SK-N-SH (cell line): Measurements from ENCODE around the gene PSMC5. TPM values are rescaled to one million over a fixed set of nuclear protein-coding genes. Genes with fewer than 3 reads are reported as not detected.

Experiments
- CTCF ChIA-PET: fragments of 300-600, 350-600 bp; formaldehyde crosslinking; extraction: SDS; loops from one replicate; lab custom pipeline; 2021; lab: Yijun Ruan, JAX
- POLR2A ChIA-PET: fragments of 350-600 bp; sonication (Branson Sonifier 250); formaldehyde crosslinking; extraction: SDS; loops from one replicate; lab custom pipeline; 2020; ENCODE audit warnings: antibody characterized with exemption, inconsistent platforms; lab: Yijun Ruan, JAX
- DNase-seq: peaks from one replicate; pipeline ENCODE4 v3.0.0; 2012
- H2AFZ ChIP-seq: fragments of 200-600 bp; sonication (generic); 2 replicates; pipeline ENCODE4 v1.8.1; 2016; ENCODE audit warnings: antibody characterized with exemption, mild to moderate bottlenecking, low read depth
- H3F3A ChIP-seq: fragments of 200-600 bp; sonication (generic); replicated peaks from 2 replicates; pipeline ENCODE3; 2016; ENCODE audit warnings: antibody characterized with exemption, mild to moderate bottlenecking; ENCODE audit not compliant: insufficient read depth
- H3K27ac ChIP-seq, 2 experiments: fragments of 200-500 bp in 1 of 2; fragments of 200-600 bp in 1 of 2; sonication (Bioruptor generic) in 1 of 2; sonication (generic), shearing (Covaris generic) in 1 of 2; 2 replicates each; pipeline versions ENCODE4 v1.5.1 to v1.6.1; 2014 to 2016; ENCODE audit warnings: low read depth in 2 of 2, inconsistent platforms in 1 of 2, low read length in 1 of 2, mild to moderate bottlenecking in 1 of 2, mixed read lengths in 1 of 2
- H3K27me3 ChIP-seq: fragments of 200-600 bp; sonication (generic), shearing (Covaris generic); 2 replicates; pipeline ENCODE4 v1.6.1; 2016; ENCODE audit warnings: mixed run types; ENCODE audit not compliant: insufficient read depth
- H3K36me3 ChIP-seq, 2 experiments: fragments of 200-500 bp in 1 of 2; fragments of 200-600 bp in 1 of 2; sonication (Bioruptor generic) in 1 of 2; sonication (generic) in 1 of 2; replicated peaks in 1 of 2; 2 replicates each; pipeline versions ENCODE3 to v1.5.1; 2014 to 2016; ENCODE audit warnings: low read length in 1 of 2, mild to moderate bottlenecking in 1 of 2; ENCODE audit not compliant: insufficient read depth in 2 of 2, control insufficient read depth in 1 of 2
- H3K4me1 ChIP-seq, 2 experiments: fragments of 200-500 bp in 1 of 2; fragments of 200-600 bp in 1 of 2; sonication (Bioruptor generic) in 1 of 2; sonication (generic), shearing (Covaris generic) in 1 of 2; 2 replicates each; pipeline versions ENCODE4 v1.5.1 to v1.6.1; 2014 to 2016; ENCODE audit warnings: low read depth in 1 of 2, low read length in 1 of 2, mixed run types in 1 of 2; ENCODE audit not compliant: insufficient read depth in 2 of 2, control insufficient read depth in 1 of 2
- H3K4me2 ChIP-seq: fragments of 200-600 bp; sonication (generic), shearing (Covaris generic); 2 replicates; pipeline ENCODE4 v1.6.1; 2017; ENCODE audit warnings: mixed run types
- H3K4me3 ChIP-seq, 2 experiments: fragments of 200-500 bp in 1 of 2; fragments of 200-600 bp in 1 of 2; sonication (Bioruptor generic) in 1 of 2; sonication (generic), shearing (Covaris generic) in 1 of 2; 2 replicates each; pipeline versions ENCODE4 v1.5.1 to v1.8.1; 2014 to 2016; ENCODE audit warnings: low read depth in 2 of 2, inconsistent platforms in 1 of 2, low read length in 1 of 2, mild to moderate bottlenecking in 1 of 2, mixed read lengths in 1 of 2, moderate library complexity in 1 of 2
- H3K79me2 ChIP-seq: fragments of 200-600 bp; sonication (generic); 2 replicates; pipeline ENCODE4 v1.8.1; 2017; ENCODE audit warnings: mild to moderate bottlenecking; ENCODE audit not compliant: insufficient read depth
- H3K9ac ChIP-seq: fragments of 200-600 bp; sonication (generic); 2 replicates; pipeline ENCODE4 v1.6.1; 2017; ENCODE audit warnings: mixed run types
- H3K9me2 ChIP-seq: fragments of 200-600 bp; sonication (generic); 2 replicates; pipeline ENCODE4 v1.6.1; 2017; ENCODE audit warnings: mixed run types
- H3K9me3 ChIP-seq: fragments of 200-600 bp; sonication (generic); 2 replicates; pipeline ENCODE4 v1.6.1; 2017; ENCODE audit warnings: mixed run types, mild to moderate bottlenecking, moderate library complexity
- H4K20me1 ChIP-seq: fragments of 200-600 bp; sonication (generic); 2 replicates; pipeline ENCODE4 v1.6.1; 2017; ENCODE audit warnings: mild to moderate bottlenecking, mixed run types; ENCODE audit not compliant: insufficient read depth
- ELF1 ChIP-seq: IDR thresholded peaks from 2 replicates; pipeline ENCODE4 v1.4.0; 2012
- EP300 ChIP-seq, 2 experiments: IDR thresholded peaks; 2 replicates each; pipeline versions ENCODE4 v1.4.0 to v1.6.1; 2012; ENCODE audit warnings: borderline replicate concordance in 1 of 2, low read depth in 1 of 2, low read length in 1 of 2
- EZH2phosphoT487 ChIP-seq: fragments of 200-600 bp; sonication (generic); IDR thresholded peaks from 2 replicates; pipeline ENCODE4 v1.6.1; 2017; ENCODE audit warnings: low read depth, mixed run types, mild to moderate bottlenecking, antibody characterized with exemption, moderate library complexity, borderline replicate concordance
- FOXJ3 ChIP-seq: sonication (generic); formaldehyde crosslinking; IDR thresholded peaks from 2 replicates; pipeline ENCODE4 v1.5.1; 2020; ENCODE audit warnings: mild to moderate bottlenecking, missing genetic modification reagents
- FOXM1 ChIP-seq: IDR thresholded peaks from 2 replicates; pipeline ENCODE4 v1.4.0; 2012; ENCODE audit warnings: low read depth, mild to moderate bottlenecking
- GABPA ChIP-seq: IDR thresholded peaks from 2 replicates; pipeline ENCODE4 v1.4.0; 2012; ENCODE audit warnings: low read depth, mild to moderate bottlenecking
- JUND ChIP-seq: IDR thresholded peaks from 2 replicates; pipeline ENCODE4 v1.4.0; 2012
- MAX ChIP-seq: IDR thresholded peaks from 2 replicates; pipeline ENCODE4 v1.4.0; 2012; ENCODE audit warnings: low read depth
- NFIC ChIP-seq: IDR thresholded peaks from 2 replicates; pipeline ENCODE4 v1.4.0; 2012; ENCODE audit warnings: borderline replicate concordance
- NRF1 ChIP-seq: IDR thresholded peaks from 2 replicates; pipeline ENCODE4 v1.6.1; 2012; ENCODE audit warnings: low read depth, mild to moderate bottlenecking, low read length
- RAD21 ChIP-seq: IDR thresholded peaks from 2 replicates; pipeline ENCODE4 v1.6.1; 2012; ENCODE audit warnings: mild to moderate bottlenecking, low read length
- RCOR1 ChIP-seq: fragments of 150-350 bp; IDR thresholded peaks from 2 replicates; pipeline ENCODE4 v1.6.1; 2017; ENCODE audit warnings: antibody characterized with exemption, low read length
- RFX5 ChIP-seq: IDR thresholded peaks from 2 replicates; pipeline ENCODE4 v1.6.1; 2012; ENCODE audit warnings: mild to moderate bottlenecking, improper control_type of control experiment, low read length
- RXRA ChIP-seq: IDR thresholded peaks from 2 replicates; pipeline ENCODE4 v1.4.0; 2012; ENCODE audit warnings: low read depth, mild to moderate bottlenecking, borderline replicate concordance
- SMC3 ChIP-seq: IDR thresholded peaks from 2 replicates; pipeline ENCODE4 v1.6.1; 2012; ENCODE audit warnings: low read depth, low read length, improper control_type of control experiment
- TAF1 ChIP-seq: IDR thresholded peaks from 2 replicates; pipeline ENCODE4 v1.6.1; 2012; ENCODE audit warnings: low read depth, mild to moderate bottlenecking, low read length, moderate library complexity, borderline replicate concordance
- ZBTB33 ChIP-seq: IDR thresholded peaks from 2 replicates; pipeline ENCODE4 v1.4.0; 2012; ENCODE audit warnings: low read depth, borderline replicate concordance
- WGBS: methylation state at CpG from one replicate; pipeline ENCODE4 v1.1.6; 2017; ENCODE audit warnings: low lambda C conversion rate; 5-methylcytosine and 5-hydroxymethylcytosine counted together
- polyA plus RNA-seq, 3 experiments: library from polyadenylated mRNA; depleted of rRNA; stranded (reverse); fragments of >200 nt; gene quantifications; 2 replicates each; pipeline ENCODE4 v1.2.3, GENCODE V29; 2012
- TF ChIP-seq, protein P1 (sequence below): fragments of 150-350 bp; IDR thresholded peaks from 2 replicates; pipeline ENCODE4 v1.6.1; 2017; ENCODE audit warnings: antibody characterized with exemption, low read length, low read depth, borderline replicate concordance
- TF ChIP-seq, protein P2 (sequence below): fragments of 200-600 bp; sonication (generic); IDR thresholded peaks from 2 replicates; pipeline ENCODE4 v1.6.1; 2017; ENCODE audit warnings: antibody characterized with exemption, mild to moderate bottlenecking, moderate library complexity
- TF ChIP-seq, protein P3 (sequence below): IDR thresholded peaks from 2 replicates; pipeline ENCODE4 v1.4.0; 2012; ENCODE audit warnings: low read depth, borderline replicate concordance

The PSMC5 gene
- polyA plus RNA-seq, 1 of the 3 experiments (the other 2 are of a cell fraction): 424 TPM

- WGBS: 6% methylated on average over 1 of the region's 1 CpG
- Histone ChIP-seq H3K9me3 (no peaks in the 10 kb centered on the region), H4K20me1 (no peaks in the 10 kb centered on the region; the same call in 1 of the 2 replicates), H3K27ac (no peak overlapping the region), H3K79me2 (peaks cover 18% of the 10 kb centered on the region), H3K36me3 (no peaks in the 10 kb centered on the region), H3F3A (peaks cover 12% of the 10 kb centered on the region), H3K4me1 (peaks cover 8 to 14% of the 10 kb centered on the region in 2 experiments; a peak in 3 of 4 replicates), H3K4me2 (no peak overlapping the region), H3K4me3 (no peak overlapping the region), H3K27me3 (no peaks in the 10 kb centered on the region), H3K9me2 (no peaks in the 10 kb centered on the region), H2AFZ (no peak overlapping the region), H3K9ac (no peak overlapping the region)
- ChIA-PET POLR2A (interaction anchor here (9.2 kb wide), 1 partner anchor 16 kb away, joined by 108 read pairs; the partner anchor contains the start of genes FTSJ3 and PSMC5), CTCF (interaction anchor here (1.2 to 3.0 kb wide), 2 partner anchors 10 to 21 kb away, joined by 3 to 24 read pairs; no protein-coding TSS in a partner anchor)
- TF ChIP-seq JUND: no peak
- TF ChIP-seq RCOR1: no peak
- no peak for TF ChIP-seq RAD21
- TF ChIP-seq, protein P1, sequence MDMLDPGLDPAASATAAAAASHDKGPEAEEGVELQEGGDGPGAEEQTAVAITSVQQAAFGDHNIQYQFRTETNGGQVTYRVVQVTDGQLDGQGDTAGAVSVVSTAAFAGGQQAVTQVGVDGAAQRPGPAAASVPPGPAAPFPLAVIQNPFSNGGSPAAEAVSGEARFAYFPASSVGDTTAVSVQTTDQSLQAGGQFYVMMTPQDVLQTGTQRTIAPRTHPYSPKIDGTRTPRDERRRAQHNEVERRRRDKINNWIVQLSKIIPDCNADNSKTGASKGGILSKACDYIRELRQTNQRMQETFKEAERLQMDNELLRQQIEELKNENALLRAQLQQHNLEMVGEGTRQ: no peak
- TF ChIP-seq ZBTB33: no peak
- TF ChIP-seq, protein P2, sequence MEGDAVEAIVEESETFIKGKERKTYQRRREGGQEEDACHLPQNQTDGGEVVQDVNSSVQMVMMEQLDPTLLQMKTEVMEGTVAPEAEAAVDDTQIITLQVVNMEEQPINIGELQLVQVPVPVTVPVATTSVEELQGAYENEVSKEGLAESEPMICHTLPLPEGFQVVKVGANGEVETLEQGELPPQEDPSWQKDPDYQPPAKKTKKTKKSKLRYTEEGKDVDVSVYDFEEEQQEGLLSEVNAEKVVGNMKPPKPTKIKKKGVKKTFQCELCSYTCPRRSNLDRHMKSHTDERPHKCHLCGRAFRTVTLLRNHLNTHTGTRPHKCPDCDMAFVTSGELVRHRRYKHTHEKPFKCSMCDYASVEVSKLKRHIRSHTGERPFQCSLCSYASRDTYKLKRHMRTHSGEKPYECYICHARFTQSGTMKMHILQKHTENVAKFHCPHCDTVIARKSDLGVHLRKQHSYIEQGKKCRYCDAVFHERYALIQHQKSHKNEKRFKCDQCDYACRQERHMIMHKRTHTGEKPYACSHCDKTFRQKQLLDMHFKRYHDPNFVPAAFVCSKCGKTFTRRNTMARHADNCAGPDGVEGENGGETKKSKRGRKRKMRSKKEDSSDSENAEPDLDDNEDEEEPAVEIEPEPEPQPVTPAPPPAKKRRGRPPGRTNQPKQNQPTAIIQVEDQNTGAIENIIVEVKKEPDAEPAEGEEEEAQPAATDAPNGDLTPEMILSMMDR: no peak
- TF ChIP-seq FOXM1: no peak
- TF ChIP-seq ELF1: no peak
- no peak for TF ChIP-seq TAF1
- TF ChIP-seq GABPA: no peak
- TF ChIP-seq MAX: no peak
- TF ChIP-seq NFIC: no peak
- no peak for TF ChIP-seq FOXJ3 (CRISPR knock-in tag)
- no peak for TF ChIP-seq EZH2phosphoT487
- TF ChIP-seq, protein P3, sequence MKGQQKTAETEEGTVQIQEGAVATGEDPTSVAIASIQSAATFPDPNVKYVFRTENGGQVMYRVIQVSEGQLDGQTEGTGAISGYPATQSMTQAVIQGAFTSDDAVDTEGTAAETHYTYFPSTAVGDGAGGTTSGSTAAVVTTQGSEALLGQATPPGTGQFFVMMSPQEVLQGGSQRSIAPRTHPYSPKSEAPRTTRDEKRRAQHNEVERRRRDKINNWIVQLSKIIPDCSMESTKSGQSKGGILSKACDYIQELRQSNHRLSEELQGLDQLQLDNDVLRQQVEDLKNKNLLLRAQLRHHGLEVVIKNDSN: no peak
- TF ChIP-seq RFX5: no peak
- TF ChIP-seq SMC3: no peak
- TF ChIP-seq EP300 (IDR thresholded peaks at IDR 0.05; ENCODE audit: borderline replicate concordance in 1 of 2, low read depth in 1 of 2, low read length in 1 of 2): no peak
- no peak for TF ChIP-seq NRF1
- TF ChIP-seq RXRA: no peak
- no peak for DNase-seq
Measured at GRCh38 chr17:63845509-63845908, 18.3 kb downstream of the PSMC5 start.
